H9 (cell line): ENCODE measurements around the gene LIPK. TPM values are rescaled to one million over a fixed set of nuclear protein-coding genes. Genes with fewer than 3 reads are reported as not detected.
"Not testable (repeated sequence)": the region's sequence is repeated elsewhere in the genome, so short reads cannot be mapped to it uniquely, and the experiment has no call there.

Source experiments
- DNase-seq: peaks from one replicate; pipeline ENCODE4 v3.0.0-alpha.2; 2017
- H2AFZ ChIP-seq: one replicate; pipeline ENCODE4 v1.6.1; 2013; ENCODE audit warnings: mild to moderate bottlenecking, low read length, control low read depth, moderate library complexity
- H2AK5ac ChIP-seq: 2 replicates; pipeline ENCODE4 v1.6.1; 2013; ENCODE audit warnings: low read length, control low read depth, mixed read lengths; ENCODE audit not compliant: insufficient read length
- H2BK120ac ChIP-seq: one replicate; pipeline ENCODE4 v1.6.1; 2013; ENCODE audit warnings: low read depth, mild to moderate bottlenecking, low read length, control low read depth, inconsistent platforms; ENCODE audit not compliant: poor library complexity, severe bottlenecking
- H2BK12ac ChIP-seq: 2 replicates; pipeline ENCODE4 v1.6.1; 2013; ENCODE audit warnings: low read length, control low read depth, mixed read lengths, low read depth; ENCODE audit not compliant: insufficient read length
- H2BK15ac ChIP-seq: 2 replicates; pipeline ENCODE4 v1.6.1; 2013; ENCODE audit warnings: low read depth, low read length, control low read depth
- H2BK20ac ChIP-seq: one replicate; pipeline ENCODE4 v1.6.1; 2013; ENCODE audit warnings: low read depth, mild to moderate bottlenecking, low read length, control low read depth, inconsistent platforms; ENCODE audit not compliant: poor library complexity, severe bottlenecking
- H2BK5ac ChIP-seq: 2 replicates; pipeline ENCODE4 v1.6.1; 2013; ENCODE audit warnings: low read length, control low read depth, mixed read lengths; ENCODE audit not compliant: insufficient read length
- H3K14ac ChIP-seq: 2 replicates; pipeline ENCODE4 v1.6.1; 2013; ENCODE audit warnings: low read length, control low read depth; ENCODE audit not compliant: insufficient read depth
- H3K18ac ChIP-seq: 2 replicates; pipeline ENCODE4 v1.6.1; 2013; ENCODE audit warnings: low read depth, mild to moderate bottlenecking, mixed read lengths, low read length, control low read depth; ENCODE audit not compliant: insufficient read length
- H3K23ac ChIP-seq: 2 replicates; pipeline ENCODE4 v1.6.1; 2013; ENCODE audit warnings: low read length, control low read depth, mixed read lengths, low read depth; ENCODE audit not compliant: insufficient read length
- H3K23me2 ChIP-seq: 2 replicates; pipeline ENCODE4 v1.6.1; 2013; ENCODE audit warnings: low read depth, mild to moderate bottlenecking, mixed read lengths, low read length, control low read depth; ENCODE audit not compliant: insufficient read length, poor library complexity, severe bottlenecking
- H3K27ac ChIP-seq: 2 replicates; pipeline ENCODE4 v1.5.1; 2013; ENCODE audit warnings: low read length, control low read depth, mixed read lengths, low read depth; ENCODE audit not compliant: insufficient read length
- H3K27me3 ChIP-seq: 2 replicates; pipeline ENCODE4 v1.6.1; 2013; ENCODE audit warnings: low read length, control low read depth, inconsistent platforms; ENCODE audit not compliant: insufficient read depth
- H3K4ac ChIP-seq: 2 replicates; pipeline ENCODE4 v1.6.1; 2013; ENCODE audit warnings: low read depth, mild to moderate bottlenecking, control low read depth, inconsistent platforms, low read length, moderate library complexity
- H3K4me1 ChIP-seq: 2 replicates; pipeline ENCODE4 v1.6.1; 2013; ENCODE audit warnings: low read length, control low read depth, inconsistent platforms; ENCODE audit not compliant: insufficient read depth
- H3K4me2 ChIP-seq: 2 replicates; pipeline ENCODE4 v1.6.1; 2013; ENCODE audit warnings: low read length, control low read depth, mixed read lengths; ENCODE audit not compliant: insufficient read length, insufficient read depth
- H3K56ac ChIP-seq: 2 replicates; pipeline ENCODE4 v1.6.1; 2013; ENCODE audit warnings: low read depth, mild to moderate bottlenecking, mixed read lengths, low read length, control low read depth; ENCODE audit not compliant: insufficient read length
- H3K79me1 ChIP-seq: 2 replicates; pipeline ENCODE4 v1.6.1; 2013; ENCODE audit warnings: low read depth, mild to moderate bottlenecking, moderate library complexity, low read length, control low read depth, inconsistent platforms; ENCODE audit not compliant: insufficient read depth, poor library complexity, severe bottlenecking
- H3K79me2 ChIP-seq: 2 replicates; pipeline ENCODE4 v1.6.1; 2013; ENCODE audit warnings: low read length, control low read depth, inconsistent platforms; ENCODE audit not compliant: insufficient read depth
- H3K9ac ChIP-seq: 2 replicates; pipeline ENCODE4 v1.6.1; 2013; ENCODE audit warnings: low read length, control low read depth, mixed read lengths; ENCODE audit not compliant: insufficient read length; ENCODE audit errors: extremely low read depth
- H3K9me3 ChIP-seq: one replicate; pipeline ENCODE4 v1.6.1; 2013; ENCODE audit warnings: low read depth, low read length, inconsistent platforms; ENCODE audit not compliant: control insufficient read depth
- H3T11ph ChIP-seq: one replicate; pipeline ENCODE4 v1.6.1; 2013; ENCODE audit warnings: mild to moderate bottlenecking, low read length, control low read depth, inconsistent platforms
- H4K20me1 ChIP-seq: one replicate; pipeline ENCODE4 v1.6.1; 2013; ENCODE audit not compliant: control insufficient read depth, insufficient read length, insufficient read depth
- H4K5ac ChIP-seq: 2 replicates; pipeline ENCODE4 v1.6.1; 2013; ENCODE audit warnings: low read depth, mild to moderate bottlenecking, mixed read lengths, low read length, control low read depth; ENCODE audit not compliant: insufficient read length
- H4K8ac ChIP-seq: replicated peaks from 2 replicates; pipeline ENCODE4 v1.6.1; 2013; ENCODE audit warnings: low read length, control low read depth, mixed read lengths, low read depth; ENCODE audit not compliant: insufficient read length
- H4K91ac ChIP-seq: 2 replicates; pipeline ENCODE4 v1.6.1; 2013; ENCODE audit warnings: low read depth, mild to moderate bottlenecking, moderate library complexity, mixed read lengths, low read length, control low read depth; ENCODE audit not compliant: insufficient read length
- H3K27ac Mint-ChIP-seq, 3 experiments: 2 replicates in 2 of 3; 3 replicates in 1 of 3; pipeline ENCODE4 v1.8.0; 2020 to 2021; ENCODE audit warnings: mixed read lengths in 3 of 3, mild to moderate bottlenecking in 1 of 3, moderate library complexity in 1 of 3
- H3K27me3 Mint-ChIP-seq: 2 replicates; pipeline ENCODE4 v1.8.0; 2021; ENCODE audit warnings: low read depth, mild to moderate bottlenecking, moderate library complexity, mixed read lengths
- H3K36me3 Mint-ChIP-seq, 3 experiments: 2 replicates in 2 of 3; 3 replicates in 1 of 3; pipeline ENCODE4 v1.8.0; 2020 to 2021; ENCODE audit warnings: low read depth in 3 of 3, mixed read lengths in 3 of 3; ENCODE audit not compliant: insufficient read depth in 1 of 3
- H3K4me1 Mint-ChIP-seq, 2 experiments: 2 replicates each; pipeline ENCODE4 v1.8.0; 2020; ENCODE audit warnings: mixed read lengths in 2 of 2
- H3K4me3 Mint-ChIP-seq, 2 experiments: 2 replicates in 1 of 2; 3 replicates in 1 of 2; pipeline ENCODE4 v1.8.0; 2020 to 2021; ENCODE audit warnings: mild to moderate bottlenecking in 2 of 2, mixed read lengths in 2 of 2, moderate library complexity in 1 of 2
- H3K9me3 Mint-ChIP-seq, 2 experiments: 2 replicates in 1 of 2; 3 replicates in 1 of 2; pipeline ENCODE4 v1.8.0; 2020; ENCODE audit warnings: mild to moderate bottlenecking in 2 of 2, mixed read lengths in 2 of 2, moderate library complexity in 1 of 2
- CTCF ChIP-seq: fragments of 200-600 bp; sonication (generic); conservative IDR thresholded peaks from 3 replicates; pipeline ENCODE4 v1.8.0; 2021; ENCODE audit warnings: antibody characterized with exemption, mild to moderate bottlenecking
- WGBS: extraction: QIAGEN DNeasy Blood & Tissue Kit; methylation state at CpG from one replicate; pipeline ENCODE4 v1.1.7; 2013; ENCODE audit warnings: missing lambda C conversion rate, low lambda C conversion rate, mixed read lengths; ENCODE audit not compliant: insufficient read length; ENCODE audit errors: extremely low coverage; 5-methylcytosine and 5-hydroxymethylcytosine counted together
- total RNA-seq: library from RNA; stranded (reverse); gene quantifications from 2 replicates; pipeline ENCODE4 v1.2.1, GENCODE V29; 2021

Gene LIPK
- total RNA-seq, 1 experiment from 2014 or later = not detected

- no peaks in the 10 kb centered on the region for H3K23me2 ChIP-seq
- H3K18ac ChIP-seq = no peak overlapping the region
- no peak overlapping the region for H4K91ac ChIP-seq
- H2AFZ ChIP-seq = no peak overlapping the region
- H3K14ac ChIP-seq = no peak overlapping the region
- H3K36me3 Mint-ChIP-seq = no peaks in the 10 kb centered on the region
- H3K9ac ChIP-seq = no peak overlapping the region
- H3K27ac Mint-ChIP-seq = no peak overlapping the region
- peaks cover 4% of the 10 kb centered on the region; the same call in 1 of the 2 replicates for H3K27me3 Mint-ChIP-seq
- no peak overlapping the region for H3K23ac ChIP-seq
- no peak for TF ChIP-seq CTCF
- H2BK5ac ChIP-seq = no peak overlapping the region
- no peak overlapping the region for H3K27ac ChIP-seq
- H4K8ac ChIP-seq = no peak overlapping the region
- H2BK20ac ChIP-seq = no peak overlapping the region
- no peak overlapping the region for H3T11ph ChIP-seq
- no peak overlapping the region for H3K4ac ChIP-seq
- DNase-seq = no peak
- no peaks in the 10 kb centered on the region for H3K79me1 ChIP-seq
- H4K20me1 ChIP-seq = no peaks in the 10 kb centered on the region
- H3K9me3 Mint-ChIP-seq = peaks cover 0 to 3% of the 10 kb centered on the region in 2 experiments; a peak in 1 of 5 replicates
- H3K56ac ChIP-seq = no peak overlapping the region
- no peaks in the 10 kb centered on the region for H3K4me1 ChIP-seq
- no peak overlapping the region for H2BK12ac ChIP-seq
- no peak overlapping the region for H2BK15ac ChIP-seq
- no peaks in the 10 kb centered on the region for H3K9me3 ChIP-seq
- no peak overlapping the region for H2AK5ac ChIP-seq
- no peaks in the 10 kb centered on the region for H3K79me2 ChIP-seq
- H3K27me3 ChIP-seq = no peaks in the 10 kb centered on the region
- H3K4me2 ChIP-seq = no peak overlapping the region
- no peak overlapping the region for H3K4me3 Mint-ChIP-seq
- no peaks in the 10 kb centered on the region for H3K4me1 Mint-ChIP-seq
- no peak overlapping the region for H4K5ac ChIP-seq
- H2BK120ac ChIP-seq = no peak overlapping the region
Measured at GRCh38 chr10:88661577-88661976, 44.5 kb upstream of the LIPK start.

- H4K5ac ChIP-seq, H2BK120ac ChIP-seq, H3K23me2 ChIP-seq, H3K14ac ChIP-seq, H2AFZ ChIP-seq, H4K91ac ChIP-seq, H4K20me1 ChIP-seq, H3K27ac ChIP-seq, H2BK15ac ChIP-seq, H3K9me3 ChIP-seq, H3K4ac ChIP-seq, H3K79me2 ChIP-seq, H3K23ac ChIP-seq, H2BK20ac ChIP-seq, H2AK5ac ChIP-seq, H3K27me3 ChIP-seq, H3K9me3 Mint-ChIP-seq, H3K27ac Mint-ChIP-seq, H3K36me3 Mint-ChIP-seq, H2BK5ac ChIP-seq, H3K9ac ChIP-seq, H3K27me3 Mint-ChIP-seq, H3K4me3 Mint-ChIP-seq, H3K4me2 ChIP-seq, H3K79me1 ChIP-seq, H2BK12ac ChIP-seq, H3K56ac ChIP-seq, DNase-seq, H3K4me1 Mint-ChIP-seq, H4K8ac ChIP-seq, H3K18ac ChIP-seq, H3T11ph ChIP-seq, H3K4me1 ChIP-seq: not testable (repeated sequence)
- no CpG with 5 or more reads among the region's 2 CpGs for WGBS
Measured at GRCh38 chr10:88663153-88663552, 42.9 kb upstream of the LIPK start.
